Right ventricle myocardium inferior (tissue), 1 donor: ENCODE data around the gene SPP1. TPM values are rescaled to one million over a fixed set of nuclear protein-coding genes. Genes with fewer than 3 reads are reported as not detected.
"Not testable (repeated sequence)": the region's sequence is repeated elsewhere in the genome, so short reads cannot be mapped to it uniquely, and the experiment has no call there.

ENCODE experiments used
- ATAC-seq: fragments of 200-7000 bp; cut with Tn5 transposase; one replicate; pipeline ENCODE4 v1.9.1; 2020; ENCODE audit warnings: mild to moderate bottlenecking, moderate library complexity
- DNase-seq: peaks from one replicate; pipeline ENCODE4 v3.0.0; 2021; ENCODE audit errors: missing footprints
- intact Hi-C: fragments of 100-400 bp; cut with DNase I; formaldehyde crosslinking; loops from one replicate; pipeline ENCODE4 v1.11.0; 2022
- total RNA-seq: library from RNA; stranded (reverse); fragmentation: NEBNext Ultra II Directional; extraction: Animal tissue kit (Norgen Biotek cat#: 25700); gene quantifications from one replicate; pipeline ENCODE4 v1.2.1, GENCODE V29; 2021
- donor health status: DM: no; HTN: yes; CAD: no; lungs with severe emphysema.

Gene SPP1
- total RNA-seq, 1 donor from 2014 or later: 5.0 TPM

DNA sequence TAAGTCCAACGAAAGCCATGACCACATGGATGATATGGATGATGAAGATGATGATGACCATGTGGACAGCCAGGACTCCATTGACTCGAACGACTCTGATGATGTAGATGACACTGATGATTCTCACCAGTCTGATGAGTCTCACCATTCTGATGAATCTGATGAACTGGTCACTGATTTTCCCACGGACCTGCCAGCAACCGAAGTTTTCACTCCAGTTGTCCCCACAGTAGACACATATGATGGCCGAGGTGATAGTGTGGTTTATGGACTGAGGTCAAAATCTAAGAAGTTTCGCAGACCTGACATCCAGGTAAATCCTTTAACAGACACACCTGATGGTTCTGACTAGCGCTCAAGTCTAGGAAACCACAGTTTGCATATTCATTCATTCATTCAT, 6.0 kb downstream of the SPP1 start:
- ATAC-seq (no peak), DNase-seq (no peak)
- intact Hi-C loops: no loop called here

DNA sequence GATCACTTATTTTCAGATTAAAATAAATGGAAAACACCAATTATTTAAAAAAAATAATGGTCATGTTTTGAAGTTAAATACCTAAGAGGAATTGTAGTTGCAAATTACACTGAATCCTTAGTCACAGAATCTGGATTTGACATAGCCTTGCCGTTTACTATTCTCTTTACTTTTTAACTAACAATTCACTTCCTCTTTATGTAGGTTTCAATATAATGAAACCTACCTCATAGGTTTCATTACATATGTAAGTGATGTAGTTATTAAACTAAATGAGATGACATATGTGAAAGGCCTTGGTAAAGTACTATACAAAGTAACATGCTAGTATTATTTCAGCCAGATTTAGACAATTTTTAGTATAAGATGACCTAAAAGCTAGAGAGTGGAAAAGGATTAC, 6.5 kb downstream of the SPP1 start:
- intact Hi-C loops: no loop called here
- ATAC-seq (no peak), DNase-seq (no peak)

GRCh38 chr4:87982446-87983010, 7.0 kb downstream of the SPP1 start:
- intact Hi-C loops: no loop called here
- no peak for DNase-seq
- ATAC-seq: no peak

DNA sequence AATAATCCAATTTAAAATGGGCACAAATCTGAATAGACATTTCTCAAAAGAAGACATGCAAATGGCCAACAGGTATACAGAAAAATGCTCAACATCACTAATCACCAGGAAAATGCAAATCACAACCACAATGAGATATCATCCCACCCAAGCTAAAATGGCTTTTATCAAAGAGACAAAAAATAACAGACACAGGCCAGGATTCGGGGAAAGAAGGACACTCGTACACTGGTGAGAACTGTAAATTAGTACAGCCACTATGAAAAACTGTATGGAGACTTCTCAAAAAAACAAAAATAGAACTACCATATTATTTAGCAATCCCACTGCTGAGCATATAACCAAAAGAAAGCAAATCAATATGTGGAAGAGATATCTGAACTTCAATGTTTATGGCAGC, 8.5 kb downstream of the SPP1 start:
- ATAC-seq: no peak
- DNase-seq: no peak
- intact Hi-C loops: no loop called here

DNA sequence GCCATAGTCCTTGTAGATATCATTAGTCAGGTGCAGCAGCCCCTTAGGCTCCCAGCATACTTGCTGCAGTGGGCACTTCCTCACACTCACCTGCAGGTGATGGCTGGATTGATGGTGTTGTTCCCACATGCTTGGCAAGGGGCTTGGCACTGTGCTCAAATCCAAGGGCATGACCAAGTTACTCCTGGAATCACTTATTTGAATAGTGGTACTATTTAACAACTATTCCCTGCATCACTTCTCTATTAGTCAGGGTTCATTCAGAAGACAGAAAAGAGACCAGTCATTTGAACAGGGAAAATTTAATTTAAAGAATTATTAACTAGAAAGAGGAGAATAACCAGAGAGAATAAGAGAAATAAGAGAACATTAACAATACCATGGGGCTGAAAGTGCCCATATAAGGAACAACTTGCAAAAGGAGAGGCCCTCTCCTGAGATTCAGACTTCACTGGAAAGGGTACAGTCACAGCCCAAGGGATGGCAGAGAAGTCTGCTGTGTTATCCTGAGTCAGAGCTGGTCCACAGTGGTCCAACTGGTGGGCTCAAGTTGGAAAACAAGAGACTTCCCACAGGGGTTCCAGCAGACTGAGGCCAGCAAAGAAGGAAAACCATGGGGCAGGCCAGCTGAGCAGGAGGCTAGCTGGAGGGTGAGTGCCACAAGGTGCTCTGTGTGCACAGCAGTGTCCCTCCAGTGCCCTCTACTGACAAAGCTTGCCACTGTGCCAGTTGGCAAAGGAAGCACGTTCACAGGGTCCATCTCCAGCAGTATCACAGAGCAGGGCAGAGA, 9.8 kb downstream of the SPP1 start:
- ATAC-seq (peak; percentile 90), DNase-seq (peak; percentile 67)
- intact Hi-C loops: no loop called here

- ATAC-seq (no peak), DNase-seq (no peak)
- intact Hi-C loops: no loop called here
These were observed 10.3 kb downstream of the SPP1 start for GRCh38 chr4:87985887-87986200.

DNA sequence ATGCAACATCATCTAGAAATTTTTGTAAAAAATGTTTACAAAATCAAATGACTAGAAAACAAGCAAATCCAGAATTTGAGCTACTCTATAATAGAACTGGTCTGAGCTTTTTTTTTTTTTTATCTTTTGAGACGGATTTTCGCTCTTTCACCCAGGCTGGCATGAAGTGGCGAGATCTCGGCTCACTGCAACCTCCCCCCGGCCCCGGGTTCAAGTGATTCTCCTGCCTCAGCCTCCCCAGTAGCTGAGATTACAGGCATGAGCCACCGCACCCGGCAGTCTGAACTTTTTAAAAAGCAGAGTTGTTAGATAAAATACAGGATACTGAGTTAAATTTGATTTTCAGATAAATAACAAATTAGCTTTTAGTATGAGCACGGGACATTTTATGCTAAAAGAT, 11.0 kb downstream of the SPP1 start:
- no peak for ATAC-seq
- peak; percentile 59 for DNase-seq
- intact Hi-C loops: no loop called here

GRCh38 chr4:87989765-87990164, 14.3 kb downstream of the SPP1 start:
- ATAC-seq (no peak), DNase-seq (peak; percentile 55)
- intact Hi-C loops: no loop called here

GRCh38 chr4:87995435-87995834, 19.9 kb downstream of the SPP1 start:
- intact Hi-C loops: no loop called here
- ATAC-seq (no peak), DNase-seq (no peak)

- intact Hi-C loops, DNase-seq, ATAC-seq: not testable (repeated sequence)
These were observed 23.7 kb downstream of the SPP1 start for GRCh38 chr4:87999191-87999691.

DNA sequence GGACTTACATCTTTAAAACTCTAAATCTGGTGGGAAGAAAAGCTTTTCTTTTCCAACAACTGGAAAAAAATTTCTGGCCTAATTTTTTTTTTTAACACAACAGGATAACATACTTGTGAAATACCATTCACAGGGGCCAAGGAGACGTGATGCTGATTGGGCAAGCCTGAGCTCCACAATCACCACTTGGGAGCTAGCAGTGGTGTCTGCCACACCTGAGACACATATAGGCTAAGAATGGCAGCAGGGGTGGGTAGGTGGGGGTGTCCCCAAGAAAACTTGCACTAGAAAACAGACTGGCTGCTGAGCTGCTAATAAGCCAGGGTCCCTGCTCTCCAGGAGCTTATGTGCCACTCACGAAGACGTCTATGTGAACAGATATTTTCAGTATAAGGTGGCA, 26.4 kb downstream of the SPP1 start:
- no peak for ATAC-seq
- intact Hi-C loops: no loop called here
- no peak for DNase-seq

GRCh38 chr4:88002786-88003185, 27.3 kb downstream of the SPP1 start:
- ATAC-seq (no peak), DNase-seq (no peak)
- intact Hi-C loops: no loop called here

GRCh38 chr4:88003261-88003660, 27.7 kb downstream of the SPP1 start:
- intact Hi-C loops: no loop called here
- DNase-seq: no peak
- no peak for ATAC-seq

- intact Hi-C loops: no loop called here
- ATAC-seq (peak; percentile 30), DNase-seq (no peak)
These were observed 29.6 kb downstream of the SPP1 start for GRCh38 chr4:88005076-88005475.

GRCh38 chr4:88005946-88006345, 30.4 kb downstream of the SPP1 start:
- ATAC-seq: no peak
- DNase-seq: no peak
- intact Hi-C loops: no loop called here

DNA sequence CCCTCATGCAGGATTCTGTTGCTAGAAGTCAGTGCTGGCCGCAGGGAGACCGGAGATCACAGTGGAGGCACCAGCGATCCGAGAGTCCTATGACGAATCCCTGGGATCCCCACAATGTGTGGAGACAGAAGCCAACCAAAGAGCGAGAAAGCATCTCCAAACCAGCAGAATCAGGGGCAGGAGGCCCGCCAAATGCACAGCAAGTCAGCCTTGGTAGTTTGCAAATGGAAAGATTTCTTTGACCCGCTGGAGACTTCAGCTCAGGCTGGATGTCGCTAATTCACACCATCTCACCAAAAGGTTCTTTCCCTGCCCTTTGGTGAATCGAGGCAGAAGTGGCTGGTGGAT, 31.4 kb downstream of the SPP1 start:
- intact Hi-C loops: no loop called here
- DNase-seq (peak; percentile 68), ATAC-seq (no peak)

- intact Hi-C loops: no loop called here
- DNase-seq: peak; percentile 93
- ATAC-seq: peak; percentile 97
These were observed 32.0 kb downstream of the SPP1 start, which contains the start of gene PKD2 for GRCh38 chr4:88007304-88008121. Gene PKD2 (plus strand): TSS chr4:88007635. CDS start chr4:88007734, 99 bp downstream.

DNA sequence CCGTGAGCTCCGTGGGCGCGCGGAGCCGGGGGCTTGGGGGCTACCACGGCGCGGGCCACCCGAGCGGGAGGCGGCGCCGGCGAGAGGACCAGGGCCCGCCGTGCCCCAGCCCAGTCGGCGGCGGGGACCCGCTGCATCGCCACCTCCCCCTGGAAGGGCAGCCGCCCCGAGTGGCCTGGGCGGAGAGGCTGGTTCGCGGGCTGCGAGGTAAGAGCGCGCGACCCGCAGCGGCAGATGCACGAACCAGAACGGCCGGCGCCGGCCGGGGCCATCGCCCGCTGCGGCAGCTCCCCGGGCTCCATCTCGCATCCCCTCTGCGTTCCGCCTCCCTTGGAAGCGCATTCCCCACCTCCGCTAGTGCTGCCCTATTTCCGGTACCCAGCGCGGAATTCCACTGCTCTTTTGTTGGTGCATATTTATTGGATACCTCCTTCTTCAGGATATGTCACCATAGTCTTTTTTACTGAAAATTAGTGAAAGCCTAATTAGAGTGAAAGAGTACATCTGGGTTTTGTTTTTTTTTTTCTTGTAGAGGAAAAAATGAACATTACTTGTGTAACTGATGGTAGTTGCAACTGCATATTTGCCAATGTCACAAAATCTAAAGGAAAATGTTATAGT, 32.7 kb downstream of the SPP1 start:
- ATAC-seq: peak; percentile 41
- intact Hi-C loops: no loop called here
- DNase-seq: peak; percentile 64

DNA sequence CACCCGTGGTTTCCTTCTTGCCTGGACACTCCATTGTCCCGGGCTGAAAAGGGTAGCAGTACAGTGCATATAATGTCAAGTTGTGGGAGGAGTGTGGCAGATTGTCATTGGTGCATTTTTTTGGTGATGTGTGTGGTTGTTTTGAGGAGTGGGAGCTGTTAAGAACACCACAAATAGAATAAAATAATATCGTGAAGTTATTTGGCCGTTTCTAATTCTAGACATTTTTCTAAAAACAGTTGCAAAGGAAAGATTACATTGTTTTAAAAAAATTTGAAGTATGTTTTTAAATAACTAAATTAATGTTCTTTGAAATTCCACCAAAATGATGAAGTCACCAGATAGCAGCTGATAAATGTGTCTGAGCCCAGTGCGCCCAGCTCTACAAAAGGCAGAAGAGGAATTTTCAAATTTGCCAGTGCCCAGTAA, 33.2 kb downstream of the SPP1 start:
- intact Hi-C loops: no loop called here
- DNase-seq (no peak), ATAC-seq (no peak)
